Putamen (tissue), 1 donor: Measurements from ENCODE around the gene CHMP4A.

ENCODE experiments used
- DNase-seq: peaks from one replicate; pipeline ENCODE4 v3.0.0-alpha.2; 2016; ENCODE audit warnings: low spot score

The CHMP4A gene

GRCh38 chr14:24212924-24213865 lies at the start of gene CHMP4A:
Gene CHMP4A (minus strand): TSS chr14:24213488. CDS start chr14:24213439, 49 bp downstream.
- peak; percentile 92 for DNase-seq

DNA sequence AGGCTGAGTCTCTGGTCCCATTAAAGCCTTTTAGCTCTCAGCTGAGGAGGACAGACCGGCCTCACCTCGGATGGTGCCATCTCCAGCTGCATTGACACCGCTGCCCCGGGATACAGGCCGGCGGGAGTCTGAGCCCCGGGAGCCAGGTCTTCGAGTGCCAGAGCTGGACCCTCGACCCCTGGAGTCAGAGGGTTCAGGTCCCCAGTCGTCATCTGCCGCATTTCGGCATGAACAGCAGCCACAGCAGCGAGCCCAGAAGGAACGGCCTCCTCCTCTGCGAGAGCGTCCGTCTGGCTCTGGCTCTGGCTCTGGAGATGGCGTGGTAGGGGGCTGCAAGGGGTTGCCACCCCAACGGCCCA lies 48.7 kb upstream of the CHMP4A start:
- DNase-seq: no peak

DNA sequence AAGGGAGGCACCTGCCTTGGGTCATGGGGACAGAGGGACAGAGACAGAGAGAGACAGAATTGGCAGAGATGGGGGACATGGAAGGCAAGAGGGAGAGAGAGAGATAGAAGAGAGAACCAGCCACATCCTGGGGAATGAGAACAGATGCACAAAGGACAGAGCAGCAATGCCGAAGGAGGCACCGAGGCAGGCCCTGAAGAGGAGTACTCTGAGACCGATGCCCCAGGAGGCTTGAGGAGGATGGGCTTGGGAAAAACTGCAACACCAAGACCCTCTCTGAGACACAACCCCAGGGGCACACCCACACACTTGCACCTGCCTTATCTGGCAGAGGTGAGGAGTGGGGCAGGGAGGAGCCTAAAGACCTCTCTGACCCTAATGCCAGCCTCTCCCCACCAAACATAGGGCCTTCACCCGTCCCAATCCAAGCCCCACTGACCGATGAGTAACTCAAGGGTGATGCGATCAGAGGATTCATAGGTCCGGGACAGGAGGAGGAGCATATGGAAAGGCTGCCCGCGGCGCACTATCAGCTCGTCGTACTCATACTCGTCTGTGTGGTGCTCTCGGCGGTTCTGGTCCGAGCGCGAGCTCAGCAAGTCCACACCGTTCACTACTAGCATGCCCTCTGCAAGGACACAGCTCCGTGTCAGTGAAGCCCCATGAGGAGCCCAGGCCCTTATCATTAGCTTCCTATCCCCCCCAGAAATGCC lies 48.1 kb upstream of the CHMP4A start:
- no peak for DNase-seq

- DNase-seq: no peak
These were observed 47.5 kb upstream of the CHMP4A start for GRCh38 chr14:24260780-24261157.

DNA sequence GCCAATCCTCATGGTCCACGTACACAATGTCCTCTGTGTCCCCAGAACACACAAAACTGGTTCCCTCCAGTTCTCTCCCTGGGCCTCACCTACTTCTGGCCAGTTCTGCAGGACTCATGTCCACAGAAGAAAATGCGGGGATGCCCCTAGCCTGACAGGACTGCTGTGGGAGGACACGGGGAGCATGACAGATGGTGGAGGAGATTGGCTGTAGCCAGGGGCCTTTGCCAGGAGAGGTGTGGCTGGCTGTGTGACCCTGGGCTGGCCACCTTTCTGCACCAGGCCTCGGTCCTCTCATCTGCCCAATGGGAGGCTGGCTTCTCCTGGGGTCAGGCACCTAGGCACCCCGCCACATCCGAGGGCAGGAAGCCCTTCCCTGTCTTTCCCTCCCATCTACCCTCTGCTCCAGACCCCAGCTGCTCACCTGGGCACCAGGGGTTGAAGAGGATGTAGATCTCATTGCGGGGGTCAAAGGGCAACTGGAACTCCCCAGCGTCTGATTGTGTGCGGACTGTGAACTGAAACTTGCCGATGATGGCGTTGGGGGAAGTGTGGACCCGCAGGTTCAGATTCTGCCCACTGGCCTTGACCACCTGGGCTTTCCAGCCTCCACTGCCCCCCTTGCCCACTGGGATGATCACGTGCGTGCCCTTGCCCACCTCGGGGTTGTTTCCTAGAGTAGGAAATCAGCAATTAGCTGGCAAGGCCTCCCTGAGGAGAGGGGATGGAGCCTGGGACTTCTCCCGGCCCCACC lies 46.9 kb upstream of the CHMP4A start:
- no peak for DNase-seq

DNA sequence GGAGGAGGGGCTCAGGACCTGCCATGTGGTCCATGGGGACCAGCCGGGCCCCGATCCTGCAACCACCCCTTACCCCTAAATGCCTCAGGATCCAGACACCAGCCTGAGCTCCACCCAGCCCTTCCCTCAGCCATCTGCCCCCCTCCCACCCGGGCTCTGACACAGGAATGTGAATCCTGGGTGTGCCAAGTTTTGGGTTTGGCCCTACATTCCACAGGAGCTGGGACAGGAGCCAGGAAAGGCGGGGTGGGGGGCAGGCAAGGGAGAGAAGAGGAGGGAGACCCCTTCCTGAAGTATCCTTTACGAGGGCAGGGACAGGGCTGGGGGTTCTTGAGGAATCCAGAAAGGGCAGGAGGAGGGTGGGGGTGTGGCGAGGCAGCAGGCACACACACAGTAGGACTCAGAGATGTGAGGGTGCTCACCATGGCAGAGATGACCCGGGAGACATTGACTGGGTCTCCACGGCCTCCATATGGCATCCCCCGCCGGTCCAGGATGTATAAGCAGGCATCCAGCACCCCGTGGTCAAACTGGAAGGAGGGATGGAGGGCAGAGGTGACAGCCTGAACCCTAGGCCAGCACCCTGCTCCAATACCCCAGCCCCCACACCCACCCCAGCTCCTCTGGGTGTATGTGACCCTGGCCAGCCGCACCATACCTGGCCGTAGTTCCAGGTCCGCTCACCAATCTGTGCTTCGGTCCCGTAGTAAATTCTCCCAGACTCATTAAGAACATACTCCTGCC lies 46.2 kb upstream of the CHMP4A start:
- no peak for DNase-seq

DNA sequence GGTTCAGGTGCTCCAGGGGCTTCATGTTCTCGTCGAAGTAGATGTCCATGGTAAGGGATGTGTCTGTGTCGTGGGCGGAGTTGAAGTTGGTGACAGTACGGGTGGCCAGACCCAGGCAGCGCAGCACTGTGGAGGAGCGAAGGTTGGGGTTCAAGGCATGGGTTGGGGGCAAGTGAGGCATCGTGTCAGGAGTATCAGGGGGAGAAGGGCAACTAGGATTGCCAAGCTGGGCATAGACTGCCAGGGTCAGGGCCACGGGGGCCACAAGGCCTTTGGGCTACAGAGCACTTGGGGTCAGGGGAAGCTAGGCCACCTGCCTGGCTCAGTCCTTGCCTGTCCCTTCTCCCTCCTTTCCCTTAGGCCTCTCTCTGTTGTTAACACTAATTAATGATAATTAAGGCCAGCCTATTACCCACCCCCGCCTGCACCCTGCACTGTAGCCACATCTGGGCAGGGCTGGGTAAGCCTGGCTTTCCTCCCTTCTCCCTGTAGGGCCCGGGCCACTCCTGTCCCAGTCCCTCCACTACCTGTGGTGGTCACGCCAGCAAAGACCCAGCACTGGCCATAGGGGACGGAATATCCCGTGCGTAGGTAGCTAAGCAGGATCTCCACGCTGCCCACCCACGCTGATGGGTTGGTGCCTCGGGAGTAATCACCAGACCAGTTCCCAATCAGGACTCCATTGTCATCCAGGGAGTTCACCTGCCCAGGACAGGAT lies 45.4 kb upstream of the CHMP4A start:
- DNase-seq: no peak

DNA sequence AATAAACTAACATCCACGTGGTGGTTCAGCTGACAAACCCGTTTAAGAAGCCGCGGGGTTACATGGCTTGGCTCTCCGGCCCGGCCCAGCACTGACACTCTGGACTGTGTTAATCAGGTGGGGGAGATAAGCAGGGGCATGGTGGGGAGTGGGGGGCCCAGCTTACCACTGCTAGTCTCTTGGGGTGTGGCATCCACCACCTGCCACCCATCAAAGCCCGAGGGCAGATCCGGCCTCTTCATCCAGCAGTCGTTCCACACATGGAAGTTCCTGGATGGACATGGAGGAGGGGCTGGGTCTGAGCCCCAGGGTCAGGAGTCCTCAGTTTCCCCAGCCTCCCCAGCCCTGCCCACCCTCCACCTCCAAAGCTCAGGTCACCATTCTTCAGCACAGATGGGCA lies 44.8 kb upstream of the CHMP4A start:
- DNase-seq: no peak

GRCh38 chr14:24256960-24257359 lies 43.7 kb upstream of the CHMP4A start:
- DNase-seq: no peak

GRCh38 chr14:24255931-24256711 lies 42.8 kb upstream of the CHMP4A start:
- DNase-seq: no peak

DNA sequence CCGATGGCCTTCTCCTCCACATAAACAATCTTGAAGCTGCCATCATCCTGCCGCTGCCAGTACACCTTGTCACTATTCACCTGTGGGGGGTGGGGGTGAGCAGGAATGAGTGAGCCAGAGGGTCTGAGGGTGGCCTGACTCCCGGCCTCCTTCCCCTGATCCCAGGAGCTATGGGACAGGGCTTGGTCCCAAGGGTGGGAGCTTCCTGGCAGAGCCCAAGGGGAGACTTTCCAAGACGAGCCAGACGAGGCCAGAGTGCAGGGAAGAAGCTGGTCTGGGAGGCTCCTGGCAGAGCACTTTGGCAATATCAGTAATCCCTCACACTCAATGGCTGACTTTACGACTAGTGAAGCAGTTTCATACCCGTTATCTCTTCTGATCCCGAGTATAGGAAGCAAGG lies 42.1 kb upstream of the CHMP4A start:
- no peak for DNase-seq

DNA sequence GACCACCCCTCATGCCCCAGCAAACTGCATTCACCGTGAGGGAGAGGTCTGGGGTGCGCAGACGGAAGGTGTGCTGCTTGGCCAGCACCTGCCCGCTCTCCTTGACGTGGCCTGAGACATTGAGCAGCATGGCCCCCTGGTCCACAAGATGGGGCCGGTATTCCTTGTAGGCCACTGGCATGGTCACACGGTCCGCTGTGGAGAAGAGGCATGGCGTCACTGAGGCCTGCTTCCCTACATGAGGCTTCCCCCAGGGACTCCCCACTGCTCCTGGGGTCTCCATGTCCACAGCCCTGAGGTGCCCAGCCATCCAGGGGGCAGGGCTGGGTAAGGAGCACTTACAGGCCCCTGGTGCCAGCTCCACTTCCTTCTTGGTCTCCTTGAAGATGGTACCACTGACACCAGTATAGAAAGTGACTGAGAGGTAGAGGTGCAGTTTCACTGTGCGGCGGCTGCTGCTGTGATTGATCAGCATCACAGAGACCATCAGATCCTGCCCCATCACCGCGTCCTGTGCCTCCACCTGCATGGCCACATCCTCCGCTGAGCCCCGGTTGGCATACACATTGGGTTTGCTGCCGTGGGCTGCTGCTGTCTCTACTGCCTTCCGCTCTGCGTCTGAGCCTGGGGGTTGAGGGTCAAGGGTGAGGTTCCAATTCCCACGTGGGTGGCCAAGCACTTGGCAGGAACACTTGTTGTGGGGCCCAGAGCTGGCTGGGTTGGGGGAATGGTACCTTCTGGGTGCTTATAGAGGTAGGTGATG lies 41.5 kb upstream of the CHMP4A start:
- no peak for DNase-seq

DNA sequence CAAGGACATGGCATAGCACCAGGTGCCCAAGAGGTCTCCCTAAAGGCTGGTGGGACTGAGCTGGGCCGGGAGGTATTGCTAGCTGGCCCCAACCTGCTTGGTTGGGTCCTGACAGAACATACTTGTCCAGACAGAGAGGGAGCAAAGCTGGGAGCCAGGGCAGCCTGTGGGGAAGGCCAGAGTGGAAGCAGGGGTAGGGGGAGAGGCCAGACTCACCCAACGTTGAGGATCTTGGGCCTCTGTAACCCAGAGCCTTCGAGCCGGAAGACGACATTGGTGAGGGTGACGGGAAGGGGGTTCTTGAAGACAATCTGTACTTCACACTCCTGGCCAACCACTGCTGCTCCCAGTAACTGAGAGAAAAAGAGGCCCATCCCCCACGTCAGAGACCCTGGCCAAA lies 40.6 kb upstream of the CHMP4A start:
- DNase-seq: no peak

- no peak for DNase-seq
These were observed 39.2 kb upstream of the CHMP4A start for GRCh38 chr14:24252289-24253124.

GRCh38 chr14:24251880-24252288 lies 38.6 kb upstream of the CHMP4A start:
- DNase-seq: no peak

GRCh38 chr14:24250354-24250753 lies 37.1 kb upstream of the CHMP4A start:
- no peak for DNase-seq

DNA sequence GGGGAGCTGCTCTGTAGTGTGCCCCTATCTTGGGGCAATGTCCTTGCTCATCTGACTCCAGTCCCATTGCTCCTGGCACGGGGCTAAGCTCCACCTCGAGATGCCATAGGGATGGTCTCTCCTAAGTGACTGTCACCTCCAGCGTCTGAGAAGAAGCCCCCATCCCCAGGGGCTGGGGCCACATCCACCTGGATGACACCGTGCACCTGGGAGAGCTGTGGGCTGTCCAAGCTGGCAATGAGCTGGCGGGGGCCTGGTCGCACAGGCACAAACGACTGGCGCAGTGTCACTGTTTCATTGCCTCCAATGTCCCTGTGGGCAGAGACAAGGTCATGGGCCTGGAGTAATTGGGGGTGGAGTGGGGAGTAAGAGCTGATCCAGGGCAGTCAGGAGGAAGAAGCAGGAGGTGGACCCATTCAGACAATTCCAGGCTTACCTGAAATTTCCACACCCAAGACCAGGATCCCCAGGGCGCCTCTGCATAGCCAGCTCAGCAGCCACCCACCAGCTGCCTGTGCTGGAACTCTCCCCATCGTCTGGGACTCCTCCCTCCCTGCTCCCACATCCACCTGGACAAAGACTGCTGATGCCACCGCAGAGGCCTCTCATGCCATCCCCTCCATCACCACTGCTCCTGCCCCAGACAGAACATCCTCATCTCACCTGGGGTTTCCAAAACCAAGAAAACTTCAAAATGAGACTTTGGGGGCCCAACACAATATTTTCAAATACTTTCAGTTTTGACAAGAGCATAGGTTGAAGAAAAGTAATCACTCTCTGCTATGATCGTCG lies 36.1 kb upstream of the CHMP4A start:
- DNase-seq: no peak

GRCh38 chr14:24247422-24247821 lies 34.1 kb upstream of the CHMP4A start:
- DNase-seq: no peak
